A549 (cell line): Measurements from ENCODE around the gene MROH2A.

Experiments used
- BHLHE40 ChIP-seq: IDR thresholded peaks from 2 replicates; pipeline ENCODE4 v1.6.1; 2012; ENCODE audit warnings: low read depth, low read length, inconsistent platforms
- CEBPB ChIP-seq, 2 experiments: fragments of >200 bp in 1 of 2; sonication (Bioruptor Twin) in 1 of 2; formaldehyde crosslinking in 1 of 2; IDR thresholded peaks; 2 replicates each; pipeline ENCODE4 v1.6.1; 2012 to 2016
- CHD4 ChIP-seq: fragments of 200-600 bp; sonication (generic); IDR thresholded peaks from 2 replicates; pipeline ENCODE4 v1.6.1; 2016; ENCODE audit warnings: antibody characterized with exemption, mild to moderate bottlenecking, borderline replicate concordance
- CTCF ChIP-seq: fragments of >200 bp; sonication (Bioruptor Twin); formaldehyde crosslinking; IDR thresholded peaks from 3 replicates; pipeline ENCODE4 v1.5.1; 2016
- KDM5A ChIP-seq: fragments of 200-600 bp; sonication (generic); IDR thresholded peaks from 2 replicates; pipeline ENCODE4 v1.6.1; 2016; ENCODE audit warnings: antibody characterized with exemption, mild to moderate bottlenecking
- MAFK ChIP-seq: fragments of 450-650 bp; IDR thresholded peaks from 2 replicates; pipeline ENCODE4 v1.6.1; 2014; ENCODE audit not compliant: partially characterized antibody
- MAX ChIP-seq: IDR thresholded peaks from 2 replicates; pipeline ENCODE4 v1.6.1; 2012
- MYC ChIP-seq: IDR thresholded peaks from 2 replicates; pipeline ENCODE4 v1.6.1; 2012; ENCODE audit warnings: mild to moderate bottlenecking, inconsistent platforms, low read length, improper control_type of control experiment, borderline replicate concordance
- PBX3 ChIP-seq: IDR thresholded peaks from 2 replicates; pipeline ENCODE4 v1.6.1; 2012
- POLR2A ChIP-seq: IDR thresholded peaks from 2 replicates; pipeline ENCODE4 v1.6.1; 2012; ENCODE audit warnings: mild to moderate bottlenecking, low read length
- USF2 ChIP-seq: fragments of 450-650 bp; IDR thresholded peaks from 2 replicates; pipeline ENCODE4 v1.6.1; 2014; ENCODE audit warnings: antibody characterized with exemption
- ZC3H11A ChIP-seq: fragments of 450-650 bp; IDR thresholded peaks from 2 replicates; pipeline ENCODE4 v1.6.1; 2014; ENCODE audit warnings: antibody characterized with exemption, mild to moderate bottlenecking
- ZNF302 ChIP-seq: fragments of 250-450 bp; sonication (Bioruptor Pico); IDR thresholded peaks from 2 replicates; pipeline ENCODE4 v1.9.0; 2021; ENCODE audit warnings: inconsistent platforms, mild to moderate bottlenecking, moderate library complexity

- TF ChIP-seq CEBPB (IDR thresholded peaks at IDR 0.05) (no peak), USF2 (no peak), CTCF (no peak), MYC (no peak), ZC3H11A (no peak), PBX3 (no peak), POLR2A (no peak), ZNF302 (CRISPR knock-in tag) (no peak), KDM5A (no peak), BHLHE40 (no peak), CHD4 (no peak), MAFK (no peak), MAX (no peak)
Measured at GRCh38 chr2:233816334-233816733, 38.2 kb downstream of the MROH2A start.
